GM18507 (cell line): Measurements from ENCODE around the gene ZRSR2.

Experiments used
- DNase-seq: peaks from one replicate; pipeline ENCODE4 v3.0.0; 2011; ENCODE audit warnings: low read depth; ENCODE audit not compliant: insufficient read length; ENCODE audit errors: extremely low spot score
- FAIRE-seq: peaks from 2 replicates; lab custom pipeline; 2011; peaks lifted over from hg19 to GRCh38; lab: Jason Lieb, UNC

The ZRSR2 gene

DNA sequence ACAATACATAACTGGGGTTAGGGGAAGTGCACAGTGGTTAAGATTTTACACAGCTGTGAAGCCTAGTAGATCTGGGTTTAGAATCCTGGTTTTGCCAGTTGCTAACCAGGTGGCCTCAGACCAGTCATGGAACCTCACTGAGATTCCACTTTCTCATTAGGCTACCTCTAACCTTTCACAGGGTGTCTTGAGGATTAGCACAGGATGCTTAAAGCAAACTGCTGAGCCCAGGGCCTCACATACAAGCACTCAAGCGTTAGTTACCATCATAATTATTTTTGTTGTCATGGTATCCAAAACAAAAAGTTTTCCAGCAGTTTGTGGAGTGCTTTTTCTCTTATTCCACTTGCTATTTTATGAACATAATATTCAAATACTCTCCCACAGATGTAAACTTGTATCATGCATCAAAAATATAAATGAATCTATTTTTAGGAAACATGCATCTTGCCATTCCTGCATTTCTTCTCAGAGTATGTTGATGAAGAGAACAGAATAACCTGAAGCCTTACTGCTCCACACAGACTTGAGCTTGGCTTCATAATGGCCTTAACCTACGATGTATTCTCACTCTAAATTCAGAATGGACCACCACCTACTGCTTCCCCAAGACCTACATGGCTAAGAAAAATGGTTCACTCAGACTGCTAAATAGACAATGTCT lies 51.7 kb downstream of the ZRSR2 start:
- no peak for DNase-seq
- no peak for FAIRE-seq

DNA sequence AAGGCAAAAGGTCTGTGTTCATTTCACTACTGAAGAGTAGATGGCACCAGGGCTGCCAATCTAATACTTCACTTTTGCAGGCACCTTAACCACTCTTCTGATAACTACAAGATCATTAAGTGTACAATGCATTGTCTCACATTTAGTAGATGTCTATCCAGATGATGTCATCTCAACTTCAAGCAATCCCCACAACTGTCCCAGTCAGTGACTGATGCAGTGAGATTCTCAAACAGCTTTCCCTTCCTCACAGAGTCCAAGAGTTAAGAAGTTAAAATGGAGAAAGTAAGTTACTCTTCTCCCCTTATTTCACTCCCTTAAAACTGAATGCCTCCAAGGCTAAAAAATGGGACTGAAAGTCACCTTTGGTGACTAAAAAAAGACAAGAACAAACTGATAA lies 53.7 kb downstream of the ZRSR2 start:
- DNase-seq (no peak), FAIRE-seq (no peak)

GRCh38 chrX:15848576-15848975 lies 58.3 kb downstream of the ZRSR2 start:
- FAIRE-seq, result no peak
- no peak for DNase-seq

DNA sequence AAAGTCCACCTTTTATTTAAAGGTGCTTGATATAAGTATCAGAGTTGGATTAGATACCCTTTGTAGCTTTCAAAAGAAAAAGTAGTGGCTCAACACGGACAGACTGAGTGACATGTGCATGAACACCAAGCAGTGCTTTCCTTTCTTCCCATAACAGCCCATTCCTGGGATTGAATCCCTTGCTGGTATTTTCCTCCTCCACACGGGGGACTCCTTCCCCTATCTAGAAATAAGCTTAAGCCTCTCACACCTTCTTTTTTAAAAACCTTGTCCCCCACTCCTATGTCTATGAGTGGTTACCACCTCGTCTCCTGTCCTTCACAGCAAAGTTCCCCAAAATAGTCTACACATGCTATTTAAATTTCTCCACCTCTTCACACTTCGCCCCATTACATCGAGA lies 59.3 kb downstream of the ZRSR2 start:
- DNase-seq (no peak), FAIRE-seq (no peak)

DNA sequence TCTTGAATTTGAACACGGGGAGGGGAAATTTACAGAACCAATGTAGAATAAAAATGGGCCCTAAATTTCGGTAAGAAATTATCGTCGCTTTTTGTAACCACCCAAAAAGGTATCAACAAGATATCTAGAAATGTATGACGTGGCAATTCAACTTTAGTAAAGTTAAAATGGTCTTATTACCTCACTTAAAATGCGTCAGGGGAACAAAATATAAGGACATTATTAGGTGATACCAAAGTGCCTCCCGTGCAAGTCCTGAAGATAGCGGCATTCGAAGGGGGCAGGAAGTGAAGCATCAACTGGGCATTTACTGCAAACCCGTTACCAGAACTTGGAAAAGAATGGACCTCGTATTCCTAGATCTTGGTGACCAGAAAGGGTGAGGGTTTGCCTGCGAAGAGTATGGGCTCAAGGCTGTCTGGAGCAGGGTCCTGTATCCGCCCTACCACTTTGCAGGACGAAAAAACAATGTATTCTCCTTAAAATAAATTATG lies 63.3 kb downstream of the ZRSR2 start:
- DNase-seq, result no peak

DNA sequence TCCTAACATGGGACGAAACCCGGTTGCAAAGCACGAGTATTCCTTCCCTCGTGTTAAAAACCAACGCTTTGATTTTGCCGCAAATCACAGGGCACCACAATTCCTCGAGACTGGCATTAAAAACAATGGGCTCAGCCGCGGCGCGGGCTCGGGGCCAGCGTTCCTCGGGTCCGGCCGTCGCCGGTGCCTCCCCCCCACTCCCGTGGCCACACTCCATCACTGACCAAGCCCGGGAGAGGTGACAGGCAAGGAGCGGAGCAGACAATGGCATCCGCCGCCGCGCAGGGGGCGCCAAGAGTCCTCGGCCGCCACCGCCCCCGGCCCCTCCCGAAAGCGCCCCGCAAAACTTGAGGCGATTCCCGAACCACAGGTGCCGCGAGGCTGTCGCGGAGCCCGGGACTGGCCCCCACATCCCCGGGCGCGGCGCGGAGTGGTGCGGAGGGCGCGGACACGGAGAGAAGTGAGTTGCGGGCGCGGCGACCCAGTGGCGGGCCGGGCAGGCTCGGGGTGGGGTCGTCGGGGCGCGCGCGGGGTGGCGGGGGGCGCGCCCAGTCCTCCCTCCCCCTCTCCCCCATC lies 63.9 kb downstream of the ZRSR2 start:
- DNase-seq (no peak), FAIRE-seq (peak; percentile 69)

More for the DNA sequence above, 63.3 kb downstream of the ZRSR2 start:
- FAIRE-seq, result peak; percentile 38

DNA sequence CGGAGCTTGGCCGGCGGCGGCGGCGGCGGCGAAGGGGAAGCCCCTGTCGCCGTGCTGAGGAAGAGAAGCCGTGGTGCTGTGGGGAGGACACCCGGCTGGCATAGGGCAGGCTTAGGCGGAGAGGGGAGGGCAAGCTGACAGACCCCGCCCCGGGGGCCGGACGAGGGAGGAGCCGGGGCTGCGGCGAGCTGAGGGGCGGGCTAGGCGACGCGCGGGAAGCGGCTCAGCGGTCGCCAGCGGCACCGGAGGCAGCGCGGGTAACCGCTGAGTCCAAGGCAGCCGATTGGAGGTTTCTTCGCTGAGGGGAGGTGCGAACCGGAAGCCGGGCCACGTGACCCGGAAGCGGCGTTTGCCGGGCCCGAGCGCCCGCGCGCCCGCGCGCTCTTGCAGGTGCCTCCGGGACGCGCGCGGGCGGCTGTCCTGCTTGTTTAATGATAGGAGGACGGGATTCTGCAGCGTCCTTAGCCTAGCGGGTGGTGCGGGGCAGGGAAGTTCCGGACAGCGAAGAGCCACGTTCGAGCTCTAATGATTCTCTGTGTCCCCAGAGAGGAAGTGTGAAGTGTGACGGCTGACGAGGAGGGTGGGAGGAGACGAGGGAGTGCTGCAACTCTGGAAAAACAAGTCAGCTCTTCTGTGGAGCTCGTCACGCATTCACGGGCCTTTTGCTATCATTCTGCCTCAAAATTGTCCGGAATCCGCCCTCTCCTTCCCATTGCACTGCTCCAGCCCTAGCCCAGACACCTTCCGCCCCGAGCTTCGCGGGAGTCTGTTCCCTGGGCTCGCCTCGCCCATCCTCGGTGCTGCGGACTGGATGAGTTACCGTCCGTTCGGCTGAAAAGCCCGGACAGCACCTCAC lies 64.7 kb downstream of the ZRSR2 start, which contains the start of gene AP1S2:
TSS of gene AP1S2 (minus strand) at position 102 of the 856 bp plus-strand sequence. CDS start 2,289 bp downstream, outside the sequence.
- DNase-seq (peak; percentile 55), FAIRE-seq (peak; percentile 98)

GRCh38 chrX:15855568-15856221 lies 65.4 kb downstream of the ZRSR2 start:
- FAIRE-seq (no peak), DNase-seq (no peak)

DNA sequence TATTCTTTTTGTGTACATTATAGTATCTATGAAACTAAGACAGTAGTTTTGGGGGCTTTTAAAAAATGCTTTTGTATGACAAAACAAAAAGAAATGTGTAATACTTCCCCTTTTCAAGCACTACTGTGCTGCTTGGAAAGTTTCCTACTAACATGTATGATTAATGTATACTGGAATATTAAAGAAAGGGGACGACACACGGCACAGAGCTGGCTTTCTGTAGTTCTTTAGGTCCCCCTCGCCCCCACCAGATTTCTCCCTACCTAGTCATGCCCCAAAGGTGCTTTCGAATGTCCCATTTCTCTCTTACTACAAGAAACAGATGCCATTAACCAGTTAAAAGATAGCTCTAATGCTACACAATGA lies 65.9 kb downstream of the ZRSR2 start:
- FAIRE-seq (peak; percentile 9), DNase-seq (no peak)

- DNase-seq (no peak), FAIRE-seq (no peak)
These were observed 66.4 kb downstream of the ZRSR2 start for GRCh38 chrX:15856636-15857035.

GRCh38 chrX:15858051-15858450 lies 67.8 kb downstream of the ZRSR2 start:
- DNase-seq (no peak), FAIRE-seq (no peak)

DNA sequence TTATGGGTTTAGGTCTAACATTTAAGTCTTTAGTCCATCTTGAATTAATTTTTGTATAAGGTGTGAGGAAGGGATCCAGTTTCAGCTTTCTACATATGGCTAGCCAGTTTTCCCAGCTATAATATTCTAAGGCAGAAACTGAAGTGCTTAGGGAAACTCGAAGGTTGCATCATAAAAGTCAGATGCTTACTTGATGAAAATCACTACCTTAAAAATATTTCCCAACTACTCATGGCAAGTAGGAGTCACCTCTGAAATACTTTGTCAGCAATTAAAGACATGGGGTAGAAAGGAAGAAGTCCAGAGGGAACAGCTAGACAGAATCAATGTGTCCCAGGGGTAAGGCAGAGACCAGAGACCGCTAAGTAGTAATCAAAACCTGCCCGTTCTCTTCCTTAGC lies 70.6 kb downstream of the ZRSR2 start:
- no peak for DNase-seq
- no peak for FAIRE-seq

- FAIRE-seq, result no peak
- no peak for DNase-seq
These were observed 73.7 kb downstream of the ZRSR2 start for GRCh38 chrX:15864023-15864422.

DNA sequence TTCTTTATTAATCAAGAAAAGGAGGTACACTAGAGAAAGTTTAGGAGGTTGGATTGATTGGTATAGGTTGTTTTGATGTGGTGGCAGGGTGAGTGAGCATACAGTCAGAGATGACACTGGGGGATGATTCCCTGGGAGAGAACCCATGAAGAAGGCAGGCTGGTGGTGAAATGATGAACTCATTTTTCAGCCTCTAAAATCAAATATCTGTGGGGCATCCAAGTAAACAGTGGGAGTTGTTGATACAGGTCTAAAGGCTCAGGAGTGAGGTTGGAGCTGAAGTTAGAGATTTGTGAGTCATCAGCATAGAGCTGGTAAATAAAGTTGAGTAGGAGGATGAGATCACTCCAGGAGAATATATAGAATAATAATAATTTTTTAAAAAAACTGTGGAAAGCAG lies 74.3 kb downstream of the ZRSR2 start:
- DNase-seq (no peak), FAIRE-seq (peak; percentile 31)

DNA sequence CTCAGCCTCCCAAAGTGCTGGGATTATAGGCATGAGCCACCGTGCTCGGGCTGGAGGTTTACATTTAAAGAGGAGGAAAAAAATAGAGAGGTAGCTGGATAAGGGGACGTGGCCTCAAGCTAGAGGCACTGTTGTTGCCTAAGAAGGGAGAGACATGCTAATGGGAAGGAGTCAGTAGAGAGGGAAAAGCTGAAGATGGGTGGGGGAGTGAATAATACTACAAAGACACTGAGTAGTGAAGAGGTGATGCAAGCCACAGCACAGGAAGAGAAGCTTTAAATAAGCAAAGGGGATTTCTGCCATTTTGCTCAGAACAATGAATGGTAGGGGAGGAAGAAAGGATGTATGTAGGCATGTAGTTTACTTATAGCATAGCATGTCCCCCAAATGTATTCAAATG lies 75.9 kb downstream of the ZRSR2 start:
- DNase-seq, result no peak
- FAIRE-seq, result no peak

DNA sequence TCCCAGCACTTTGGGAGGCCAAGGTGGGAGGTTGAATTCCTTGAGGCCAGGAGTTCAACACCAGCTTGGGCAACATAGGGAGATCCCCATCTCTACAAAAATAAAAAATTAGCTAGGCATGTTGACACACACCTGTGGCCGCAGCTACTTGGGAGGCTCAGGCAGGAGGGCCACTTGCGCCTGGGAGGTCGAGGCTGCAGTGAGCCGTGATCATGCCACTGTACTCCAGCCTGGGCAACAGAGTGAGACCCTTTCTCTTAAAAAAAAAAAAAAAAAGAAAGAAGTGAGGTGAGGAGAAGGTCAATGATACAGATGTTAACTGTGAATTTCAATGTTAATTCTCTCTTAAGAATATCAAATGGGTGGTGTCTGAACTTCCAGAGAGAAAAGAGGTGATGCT lies 79.4 kb downstream of the ZRSR2 start:
- no peak for FAIRE-seq

GRCh38 chrX:15870310-15870709 lies 80.0 kb downstream of the ZRSR2 start:
- no peak for DNase-seq
- no peak for FAIRE-seq

More for the DNA sequence above, 79.4 kb downstream of the ZRSR2 start:
- no peak for DNase-seq
